Sciatic nerve (tissue), 2 donors: ENCODE results near the gene EN2. TPM values are rescaled to one million over a fixed set of nuclear protein-coding genes. Genes with fewer than 3 reads are reported as not detected.

Source experiments
- ATAC-seq: fragments of 200-7000 bp; cut with Tn5 transposase; one replicate; pipeline ENCODE4 v1.9.1; 2020; ENCODE audit warnings: mild to moderate bottlenecking, moderate library complexity
- DNase-seq: peaks from one replicate; pipeline ENCODE4 v3.0.0-alpha.2; 2020; ENCODE audit warnings: low spot score
- intact Hi-C: fragments of 100-400 bp; cut with DNase I; formaldehyde crosslinking; loops from one replicate; pipeline ENCODE4 v1.14.2; 2022
- total RNA-seq: library from RNA; stranded (reverse); fragmentation: NEBNext Ultra II Directional; extraction: Animal tissue kit (Norgen Biotek cat#: 25700); gene quantifications from one replicate; pipeline ENCODE4 v1.2.1, GENCODE V29; 2021
- donor health status: DM: no; HTN: no; CAD: no.
- donor health status: DM: no; HTN: no; CAD: no.

The EN2 gene
- total RNA-seq, 1 donor from 2014 or later, result not detected

- no peak for ATAC-seq
- no peak for DNase-seq
These were observed 9.3 kb upstream of the EN2 start for GRCh38 chr7:155448632-155449007.

GRCh38 chr7:155449008-155449868 is 8.7 kb upstream of the EN2 start:
- intact Hi-C loops, result no loop called here
- DNase-seq (no peak), ATAC-seq (no peak)

More at GRCh38 chr7:155448632-155449007, 9.3 kb upstream of the EN2 start:
- intact Hi-C loops, result no loop called here

GRCh38 chr7:155449869-155450557 is 7.9 kb upstream of the EN2 start:
- ATAC-seq, result no peak
- intact Hi-C loops, result loop anchor here (10.0 kb wide), 1 partner anchor 55 kb away; no protein-coding TSS in a partner anchor
- DNase-seq, result no peak

GRCh38 chr7:155450558-155450969 is 7.4 kb upstream of the EN2 start:
- intact Hi-C loops, result loop anchor here (10.0 kb wide), 1 partner anchor 54 kb away; no protein-coding TSS in a partner anchor
- DNase-seq (no peak), ATAC-seq (no peak)

- no peak for DNase-seq
These were observed 6.7 kb upstream of the EN2 start for GRCh38 chr7:155450970-155451801.

GRCh38 chr7:155451840-155452239 is 6.1 kb upstream of the EN2 start:
- intact Hi-C loops, result loop anchor here (10.0 kb wide), 1 partner anchor 53 kb away; no protein-coding TSS in a partner anchor
- DNase-seq, result no peak
- no peak for ATAC-seq

More at GRCh38 chr7:155450970-155451801, 6.7 kb upstream of the EN2 start:
- intact Hi-C loops, result loop anchor here (10.0 kb wide), 1 partner anchor 54 kb away; no protein-coding TSS in a partner anchor
- no peak for ATAC-seq

- DNase-seq, result no peak
- intact Hi-C loops, result loop anchor here (10.0 kb wide), 1 partner anchor 52 kb away; no protein-coding TSS in a partner anchor
- no peak for ATAC-seq
These were observed 5.2 kb upstream of the EN2 start for GRCh38 chr7:155452505-155453295.

GRCh38 chr7:155453296-155454182 is 4.4 kb upstream of the EN2 start:
- intact Hi-C loops, result loop anchor here (10.0 kb wide), 1 partner anchor 51 kb away; no protein-coding TSS in a partner anchor
- no peak for DNase-seq
- ATAC-seq, result no peak

GRCh38 chr7:155454183-155455112 is 3.5 kb upstream of the EN2 start:
- no peak for DNase-seq
- no peak for ATAC-seq
- intact Hi-C loops, result loop anchor here (10.0 kb wide), 1 partner anchor 50 kb away; no protein-coding TSS in a partner anchor

GRCh38 chr7:155455132-155455693 is 2.7 kb upstream of the EN2 start:
- intact Hi-C loops, result loop anchor here (10.0 kb wide), 1 partner anchor 50 kb away; no protein-coding TSS in a partner anchor
- DNase-seq (no peak), ATAC-seq (no peak)

- intact Hi-C loops, result loop anchor here (10.0 kb wide), 1 partner anchor 49 kb away; no protein-coding TSS in a partner anchor
- DNase-seq (no peak), ATAC-seq (no peak)
These were observed 1.9 kb upstream of the EN2 start for GRCh38 chr7:155455776-155456737.

- peak; percentile 75 for DNase-seq
- ATAC-seq, result peak; percentile 83
- intact Hi-C loops, result loop anchor here (10.0 kb wide), 1 partner anchor 48 kb away; no protein-coding TSS in a partner anchor
These were observed 988 bp upstream of the EN2 start for GRCh38 chr7:155456738-155457543.

GRCh38 chr7:155457544-155458110 is 302 bp upstream of the EN2 start:
- intact Hi-C loops, result loop anchor here (10.0 kb wide), 1 partner anchor 47 kb away; no protein-coding TSS in a partner anchor
- DNase-seq (no peak), ATAC-seq (no peak)
